GM23248 (cell line): ENCODE data around the gene PFKFB4.

Source experiments
- EZH2 ChIP-seq: fragments of 200-600 bp; sonication (generic); IDR thresholded peaks from 2 replicates; pipeline ENCODE4 v1.6.1; 2018; ENCODE audit warnings: antibody characterized with exemption, mild to moderate bottlenecking; ENCODE audit not compliant: insufficient read depth, poor library complexity, severe bottlenecking
- EZH2phosphoT487 ChIP-seq: fragments of 200-600 bp; sonication (generic); IDR thresholded peaks from 2 replicates; pipeline ENCODE4 v1.6.1; 2018; ENCODE audit warnings: antibody characterized with exemption, moderate library complexity, mild to moderate bottlenecking, low read depth; ENCODE audit not compliant: insufficient read depth

DNA sequence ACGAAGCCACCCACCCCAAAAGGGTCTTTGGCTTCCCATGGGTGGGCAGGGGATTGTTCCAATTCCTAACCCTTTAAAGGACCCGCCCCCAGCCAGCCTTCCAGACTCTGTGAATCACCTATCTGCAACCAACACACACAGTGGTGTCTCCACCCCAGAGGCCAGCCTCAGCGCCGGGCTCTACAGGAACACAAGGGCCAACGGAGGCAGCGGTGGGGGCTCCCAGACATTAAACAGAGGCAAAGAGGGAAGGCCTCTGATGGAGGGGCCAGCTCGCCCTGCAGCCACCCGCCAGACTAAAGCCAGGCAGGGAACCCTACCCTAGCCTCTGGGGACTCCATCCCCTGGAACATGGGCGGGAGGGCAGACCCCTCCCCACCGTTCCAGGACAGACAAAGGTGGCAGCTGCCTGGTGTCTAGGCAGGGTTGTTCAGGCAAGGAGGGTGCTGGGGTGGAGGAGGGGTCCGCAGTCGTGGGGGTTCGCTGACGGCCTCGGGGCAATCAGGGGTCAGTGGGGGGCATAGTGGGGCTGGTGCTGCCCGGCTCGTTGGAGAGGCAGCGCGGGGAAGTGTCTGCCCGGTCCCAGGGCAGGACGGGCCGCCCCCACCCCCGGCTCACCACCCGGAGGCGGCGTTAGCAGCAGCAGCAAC, 53.1 kb downstream of the PFKFB4 start:
- TF ChIP-seq EZH2phosphoT487 (no peak), EZH2 (no peak)
